Vagina (tissue), 2 donors: Measurements from ENCODE around the gene GSTA1. TPM values are rescaled to one million over a fixed set of nuclear protein-coding genes. Genes with fewer than 3 reads are reported as not detected.
"Not testable (repeated sequence)": the region's sequence is repeated elsewhere in the genome, so short reads cannot be mapped to it uniquely, and the experiment has no call there.

ENCODE experiments used
- DNase-seq, 2 donors: peaks; one replicate each; pipeline ENCODE4 v3.0.0-alpha.2; 2017; ENCODE audit errors: extremely low spot score in 2 of 2
- H3K27ac ChIP-seq: fragments of 200-600 bp; sonication (generic); one replicate; pipeline ENCODE4 v1.5.1; 2019
- H3K27me3 ChIP-seq: fragments of 200-600 bp; sonication (generic); one replicate; pipeline ENCODE4 v1.5.1; 2019
- H3K36me3 ChIP-seq, 2 donors: fragments of 200-600 bp; sonication (generic); one replicate each; pipeline ENCODE4 v1.5.1; 2017 to 2019
- H3K4me1 ChIP-seq: fragments of 200-600 bp; sonication (generic); one replicate; pipeline ENCODE4 v1.5.1; 2019
- H3K4me3 ChIP-seq, 2 donors: fragments of 200-600 bp; sonication (generic); 1 replicate in 1 of 2; 2 replicates in 1 of 2; pipeline ENCODE4 v1.5.1; 2016 to 2019
- H3K9me3 ChIP-seq: fragments of 200-600 bp; sonication (generic); one replicate; pipeline ENCODE4 v1.5.1; 2019
- POLR2A ChIP-seq, 2 donors: fragments of 450-650 bp; IDR thresholded peaks; one replicate each; pipeline ENCODE4 v1.6.1; 2017; ENCODE audit warnings: antibody characterized with exemption in 2 of 2, mild to moderate bottlenecking in 2 of 2, moderate library complexity in 2 of 2
- POLR2AphosphoS5 ChIP-seq, 2 donors: sonication (generic); formaldehyde crosslinking; IDR thresholded peaks; one replicate each; pipeline ENCODE4 v1.9.0; 2017; ENCODE audit warnings: antibody characterized with exemption in 2 of 2, mild to moderate bottlenecking in 2 of 2, low read depth in 1 of 2; ENCODE audit not compliant: insufficient read depth in 1 of 2
- intact Hi-C: fragments of 100-400 bp; cut with DNase I; formaldehyde crosslinking; loops from one replicate; pipeline ENCODE4 v1.15.1; 2023
- total RNA-seq: library from RNA; depleted of rRNA; stranded (reverse); fragments of >200 nt; gene quantifications from one replicate; pipeline ENCODE4 v1.2.3, GENCODE V29; 2016
- TF ChIP-seq, protein P1 (sequence below), 3 experiments: fragments of 450-650 bp in 2 of 3; fragments of 200-600 bp in 1 of 3; sonication (generic) in 1 of 3; IDR thresholded peaks; one replicate each; pipeline ENCODE4 v1.5.1; 2017 to 2019; ENCODE audit warnings: antibody characterized with exemption in 3 of 3, mild to moderate bottlenecking in 2 of 3, moderate library complexity in 2 of 3

GSTA1 gene
- total RNA-seq = 1.7 TPM

DNA sequence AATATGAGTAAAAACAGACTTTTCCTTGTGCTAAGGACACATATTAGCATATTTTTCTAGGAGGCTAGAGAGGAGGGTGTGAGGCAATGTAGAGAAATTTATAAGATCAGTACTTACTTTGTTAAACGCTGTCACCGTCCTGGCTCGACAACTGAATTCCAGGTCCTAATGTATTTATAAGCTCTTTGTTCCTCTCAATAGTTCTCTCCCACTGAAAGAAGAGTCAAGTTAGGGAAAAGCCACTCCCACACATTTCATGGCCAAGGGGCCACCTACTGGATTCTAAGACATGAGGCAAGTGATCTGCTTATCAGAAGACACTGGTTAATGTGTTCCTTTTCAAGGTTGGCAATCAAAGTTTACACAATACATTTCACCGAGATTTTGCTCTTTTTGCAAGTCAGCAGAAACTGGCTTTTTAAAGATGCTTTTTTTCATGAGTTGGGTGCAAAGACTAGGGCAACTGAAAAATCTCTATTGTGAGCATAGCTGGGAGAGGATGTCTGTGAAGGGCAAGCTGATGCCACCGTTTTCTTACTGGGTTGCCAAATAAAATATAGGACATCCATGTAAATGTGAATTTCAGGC, at the start of gene GSTA1:
GSTA1 (minus strand) TSS at position 149 of the 588 bp plus-strand sequence. CDS start 4,549 bp downstream, outside the sequence.
- H3K36me3 ChIP-seq, DNase-seq, intact Hi-C loops, H3K27me3 ChIP-seq, H3K4me1 ChIP-seq, H3K9me3 ChIP-seq, H3K4me3 ChIP-seq, H3K27ac ChIP-seq: not testable (repeated sequence)

DNA sequence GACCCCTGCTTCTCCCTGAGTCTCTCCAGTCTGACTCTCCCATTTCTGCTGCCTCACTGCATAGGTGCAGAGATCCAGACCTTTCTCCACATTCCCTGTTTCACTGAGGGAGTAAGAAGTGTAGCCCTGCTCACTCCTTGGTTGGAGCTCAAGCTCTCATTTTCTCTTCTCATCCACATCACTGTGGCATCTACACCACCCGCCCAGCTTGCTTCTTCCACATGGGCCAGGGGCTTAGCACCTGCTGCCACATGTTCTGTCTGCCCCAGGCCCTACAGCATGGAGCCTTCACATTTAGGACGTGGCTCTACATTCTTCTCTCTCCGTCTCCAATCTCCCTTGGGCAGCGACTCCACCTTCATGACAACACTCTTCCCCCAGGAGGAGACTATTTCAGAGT, 45.5 kb upstream of the GSTA1 start:
- H3K27me3 ChIP-seq = no peaks in the 10 kb centered on the region
- DNase-seq = no peak
- H3K27ac ChIP-seq = no peak overlapping the region
- H3K36me3 ChIP-seq = no peaks in the 10 kb centered on the region
- H3K9me3 ChIP-seq = no peaks in the 10 kb centered on the region
- TF ChIP-seq, protein P1, sequence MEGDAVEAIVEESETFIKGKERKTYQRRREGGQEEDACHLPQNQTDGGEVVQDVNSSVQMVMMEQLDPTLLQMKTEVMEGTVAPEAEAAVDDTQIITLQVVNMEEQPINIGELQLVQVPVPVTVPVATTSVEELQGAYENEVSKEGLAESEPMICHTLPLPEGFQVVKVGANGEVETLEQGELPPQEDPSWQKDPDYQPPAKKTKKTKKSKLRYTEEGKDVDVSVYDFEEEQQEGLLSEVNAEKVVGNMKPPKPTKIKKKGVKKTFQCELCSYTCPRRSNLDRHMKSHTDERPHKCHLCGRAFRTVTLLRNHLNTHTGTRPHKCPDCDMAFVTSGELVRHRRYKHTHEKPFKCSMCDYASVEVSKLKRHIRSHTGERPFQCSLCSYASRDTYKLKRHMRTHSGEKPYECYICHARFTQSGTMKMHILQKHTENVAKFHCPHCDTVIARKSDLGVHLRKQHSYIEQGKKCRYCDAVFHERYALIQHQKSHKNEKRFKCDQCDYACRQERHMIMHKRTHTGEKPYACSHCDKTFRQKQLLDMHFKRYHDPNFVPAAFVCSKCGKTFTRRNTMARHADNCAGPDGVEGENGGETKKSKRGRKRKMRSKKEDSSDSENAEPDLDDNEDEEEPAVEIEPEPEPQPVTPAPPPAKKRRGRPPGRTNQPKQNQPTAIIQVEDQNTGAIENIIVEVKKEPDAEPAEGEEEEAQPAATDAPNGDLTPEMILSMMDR (IDR thresholded peaks at IDR 0.05) = no peak
- TF ChIP-seq POLR2A (IDR thresholded peaks at IDR 0.05) (no peak), POLR2AphosphoS5 (IDR thresholded peaks at IDR 0.05; ENCODE audit: insufficient read depth in 1 of 2, low read depth in 1 of 2) (no peak)
- H3K4me3 ChIP-seq = no peak overlapping the region
- intact Hi-C loops = no loop called here
- no peaks in the 10 kb centered on the region for H3K4me1 ChIP-seq

DNA sequence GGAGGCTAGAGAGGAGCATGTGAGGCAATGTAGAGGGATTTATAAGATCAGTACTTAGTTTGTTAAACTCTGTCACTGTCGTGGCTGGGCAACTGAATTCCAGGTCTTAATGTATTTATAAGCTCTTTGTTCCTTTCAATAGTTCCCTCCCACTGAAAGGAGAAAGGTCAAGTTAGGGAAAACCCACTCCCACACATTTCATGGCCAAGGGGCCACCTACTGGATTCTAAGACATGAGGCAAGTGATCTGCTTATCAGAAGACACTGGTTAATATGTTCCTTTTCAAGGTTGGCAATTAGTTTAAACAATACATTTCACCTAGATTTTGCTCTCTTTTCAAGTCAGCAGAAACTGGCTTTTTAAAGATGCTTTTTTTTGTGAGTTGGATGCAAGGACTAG, 42.4 kb upstream of the GSTA1 start:
- no peaks in the 10 kb centered on the region for H3K9me3 ChIP-seq
- no peaks in the 10 kb centered on the region for H3K36me3 ChIP-seq
- no peaks in the 10 kb centered on the region for H3K27me3 ChIP-seq
- H3K4me3 ChIP-seq = no peak overlapping the region
- H3K4me1 ChIP-seq = no peaks in the 10 kb centered on the region
- no peak overlapping the region for H3K27ac ChIP-seq
- intact Hi-C loops = no loop called here
- DNase-seq = no peak
- TF ChIP-seq, protein P1 (IDR thresholded peaks at IDR 0.05) = no peak

DNA sequence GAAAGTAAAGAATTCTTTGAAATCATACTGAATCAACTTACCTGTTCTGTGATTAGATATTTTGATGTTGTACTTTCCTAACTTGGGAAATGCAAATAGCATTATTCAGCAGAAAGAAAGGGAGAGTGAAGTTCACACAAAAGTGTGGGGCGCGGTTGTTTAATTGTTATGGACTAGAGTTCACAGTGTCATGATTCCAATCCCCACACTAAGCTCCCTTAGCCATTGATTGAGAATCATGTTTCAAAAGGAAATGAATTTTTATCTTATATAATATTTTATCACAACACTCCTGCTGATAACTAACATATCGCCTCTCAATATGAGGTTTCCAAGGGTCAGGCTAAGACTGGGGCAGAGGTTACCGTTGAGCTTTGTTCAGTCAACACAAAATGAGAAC, 40.0 kb upstream of the GSTA1 start:
- no peak overlapping the region for H3K27ac ChIP-seq
- TF ChIP-seq POLR2AphosphoS5 (IDR thresholded peaks at IDR 0.05; ENCODE audit: insufficient read depth in 1 of 2, low read depth in 1 of 2) = no peak
- TF ChIP-seq, protein P1 (IDR thresholded peaks at IDR 0.05) = no peak
- no peak for TF ChIP-seq POLR2A (IDR thresholded peaks at IDR 0.05)
- no peaks in the 10 kb centered on the region for H3K4me1 ChIP-seq

DNA sequence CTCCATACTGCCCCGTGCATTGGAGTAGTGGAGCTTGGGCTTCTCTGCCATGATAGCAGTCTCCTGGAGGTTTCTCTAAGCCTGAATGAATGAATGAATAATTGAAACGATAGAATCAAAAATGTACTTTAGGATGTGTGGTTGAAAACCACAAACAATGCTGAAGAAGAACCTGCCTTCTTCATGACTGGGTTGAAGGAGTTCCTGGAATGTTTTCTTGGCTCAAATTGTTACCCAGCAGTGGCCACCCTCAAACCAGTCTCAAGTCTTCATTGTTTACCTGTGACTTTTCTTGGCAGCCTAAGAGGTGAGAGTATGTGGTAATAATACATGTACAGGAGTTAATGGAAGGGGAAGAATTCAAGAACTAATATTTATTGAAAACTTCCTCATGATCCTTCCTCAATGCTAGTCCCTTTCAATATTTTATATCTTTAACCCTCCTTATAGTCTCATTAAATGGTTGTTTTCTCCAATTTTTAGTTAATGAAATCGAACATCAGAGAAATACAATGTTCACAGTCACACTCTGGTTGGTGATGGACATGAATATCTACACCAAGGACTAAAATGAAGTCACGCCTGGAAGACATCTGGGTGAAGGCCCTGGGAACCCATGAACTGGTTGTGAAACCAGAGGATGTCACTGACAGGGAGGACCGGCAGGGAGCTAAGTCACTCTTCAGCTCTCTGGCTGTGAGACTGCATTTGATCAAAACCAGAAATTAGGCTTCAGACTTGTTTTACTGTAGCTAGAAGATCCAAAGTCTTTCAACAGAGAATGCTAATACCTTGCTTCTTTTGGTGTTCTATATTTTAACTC, 37.4 kb upstream of the GSTA1 start, which contains the start of gene GSTA5:
GSTA5 (minus strand) TSS at position 51 of the 823 bp plus-strand sequence.
- TF ChIP-seq POLR2A (IDR thresholded peaks at IDR 0.05) = no peak
- TF ChIP-seq, protein P1 (IDR thresholded peaks at IDR 0.05) = no peak
- TF ChIP-seq POLR2AphosphoS5 (IDR thresholded peaks at IDR 0.05; ENCODE audit: insufficient read depth in 1 of 2, low read depth in 1 of 2) = no peak
- intact Hi-C loops = no loop called here
- H3K4me3 ChIP-seq = no peak within 1 kb of the TSS
- no peak within 1 kb of the TSS for H3K27ac ChIP-seq
- H3K4me1 ChIP-seq = no peaks in the 10 kb centered on the region
- no peaks in the 10 kb centered on the region for H3K9me3 ChIP-seq
- no peak for DNase-seq
- no peaks in the 10 kb centered on the region for H3K27me3 ChIP-seq
- H3K36me3 ChIP-seq = no peaks in the 10 kb centered on the region

More for the DNA sequence above, 40.0 kb upstream of the GSTA1 start:
- intact Hi-C loops = no loop called here
- H3K9me3 ChIP-seq = no peaks in the 10 kb centered on the region
- no peaks in the 10 kb centered on the region for H3K36me3 ChIP-seq
- H3K27me3 ChIP-seq = no peaks in the 10 kb centered on the region
- no peak overlapping the region for H3K4me3 ChIP-seq
- DNase-seq = no peak
